ENCODE results near the gene TENM3. TPM values are rescaled to one million over a fixed set of nuclear protein-coding genes. Genes with fewer than 3 reads are reported as not detected.

Gene TENM3
- total RNA-seq, 4 donors from 2014 or later: 5.9 to 61.5 (median 24.6) TPM

DNA sequence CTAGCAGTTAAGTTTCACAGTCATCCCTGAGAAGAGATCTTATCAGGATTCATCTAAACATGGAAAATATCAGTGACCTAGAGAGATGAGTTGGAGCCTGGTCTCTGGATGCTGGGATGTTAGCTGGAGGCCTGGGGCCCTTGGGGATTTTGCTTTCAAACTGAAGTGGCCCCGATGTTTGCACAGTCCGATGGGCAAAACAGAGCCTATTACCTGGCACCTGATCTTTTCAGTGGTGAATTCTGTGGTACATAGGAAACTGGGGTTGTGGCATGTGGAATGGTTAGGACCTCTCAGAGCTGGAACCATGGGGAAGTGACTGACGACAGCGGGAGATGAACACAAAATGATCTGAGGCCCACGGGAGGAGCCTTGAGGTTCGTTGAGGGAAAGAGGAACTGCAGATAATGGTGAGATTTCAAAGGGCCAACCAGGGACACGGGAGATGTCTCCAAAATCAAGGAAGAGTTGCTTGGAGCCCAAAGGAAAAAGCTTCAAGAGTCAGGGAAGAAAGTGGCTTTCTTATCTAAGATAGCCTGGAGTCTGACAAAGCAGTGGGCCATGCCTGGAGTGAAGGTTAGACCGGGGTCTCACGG is 17.8 kb upstream of the TENM3 start:
- Histone ChIP-seq H3K9me3 (no peaks in the 10 kb centered on the region), H3K4me3 (no peak overlapping the region), H3K4me1 (no peaks in the 10 kb centered on the region), H3K27me3 (no peaks in the 10 kb centered on the region), H3K36me3 (no peaks in the 10 kb centered on the region), H3K27ac (no peak overlapping the region)
- DNase-seq: no peak
- TF ChIP-seq POLR2A (IDR thresholded peaks at IDR 0.05): no peak
- TF ChIP-seq, protein P1, sequence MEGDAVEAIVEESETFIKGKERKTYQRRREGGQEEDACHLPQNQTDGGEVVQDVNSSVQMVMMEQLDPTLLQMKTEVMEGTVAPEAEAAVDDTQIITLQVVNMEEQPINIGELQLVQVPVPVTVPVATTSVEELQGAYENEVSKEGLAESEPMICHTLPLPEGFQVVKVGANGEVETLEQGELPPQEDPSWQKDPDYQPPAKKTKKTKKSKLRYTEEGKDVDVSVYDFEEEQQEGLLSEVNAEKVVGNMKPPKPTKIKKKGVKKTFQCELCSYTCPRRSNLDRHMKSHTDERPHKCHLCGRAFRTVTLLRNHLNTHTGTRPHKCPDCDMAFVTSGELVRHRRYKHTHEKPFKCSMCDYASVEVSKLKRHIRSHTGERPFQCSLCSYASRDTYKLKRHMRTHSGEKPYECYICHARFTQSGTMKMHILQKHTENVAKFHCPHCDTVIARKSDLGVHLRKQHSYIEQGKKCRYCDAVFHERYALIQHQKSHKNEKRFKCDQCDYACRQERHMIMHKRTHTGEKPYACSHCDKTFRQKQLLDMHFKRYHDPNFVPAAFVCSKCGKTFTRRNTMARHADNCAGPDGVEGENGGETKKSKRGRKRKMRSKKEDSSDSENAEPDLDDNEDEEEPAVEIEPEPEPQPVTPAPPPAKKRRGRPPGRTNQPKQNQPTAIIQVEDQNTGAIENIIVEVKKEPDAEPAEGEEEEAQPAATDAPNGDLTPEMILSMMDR (IDR thresholded peaks at IDR 0.05): no peak
- intact Hi-C loops (cut with DNase I; ENCODE audit: low total_unique reads): no loop called here

DNA sequence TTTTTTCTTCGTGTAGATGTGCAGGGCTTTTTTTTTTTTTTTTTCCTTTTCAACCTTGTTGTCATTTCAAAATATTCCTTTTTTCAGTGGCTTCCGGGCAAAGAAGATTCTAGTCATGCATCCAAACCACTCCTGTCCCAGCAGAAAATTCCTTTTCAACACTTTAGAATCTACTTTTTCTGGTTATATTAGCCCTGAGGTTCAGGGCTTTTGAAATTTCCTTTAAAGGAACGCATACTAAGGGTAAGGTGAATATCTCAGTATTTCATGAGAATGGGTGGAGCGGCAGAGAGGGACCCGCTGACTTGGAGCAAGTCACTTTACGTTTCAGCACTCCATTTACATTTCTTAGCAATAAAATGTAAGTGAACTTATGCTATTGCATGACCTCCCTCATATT is 15.6 kb upstream of the TENM3 start:
- Histone ChIP-seq H3K4me1 (no peaks in the 10 kb centered on the region), H3K27ac (no peak overlapping the region), H3K27me3 (no peaks in the 10 kb centered on the region), H3K9me3 (no peaks in the 10 kb centered on the region), H3K4me3 (no peak overlapping the region), H3K36me3 (no peaks in the 10 kb centered on the region)
- intact Hi-C loops (cut with DNase I; ENCODE audit: low total_unique reads): no loop called here
- TF ChIP-seq POLR2A (IDR thresholded peaks at IDR 0.05): no peak
- TF ChIP-seq, protein P1 (IDR thresholded peaks at IDR 0.05): no peak
- DNase-seq: no peak

DNA sequence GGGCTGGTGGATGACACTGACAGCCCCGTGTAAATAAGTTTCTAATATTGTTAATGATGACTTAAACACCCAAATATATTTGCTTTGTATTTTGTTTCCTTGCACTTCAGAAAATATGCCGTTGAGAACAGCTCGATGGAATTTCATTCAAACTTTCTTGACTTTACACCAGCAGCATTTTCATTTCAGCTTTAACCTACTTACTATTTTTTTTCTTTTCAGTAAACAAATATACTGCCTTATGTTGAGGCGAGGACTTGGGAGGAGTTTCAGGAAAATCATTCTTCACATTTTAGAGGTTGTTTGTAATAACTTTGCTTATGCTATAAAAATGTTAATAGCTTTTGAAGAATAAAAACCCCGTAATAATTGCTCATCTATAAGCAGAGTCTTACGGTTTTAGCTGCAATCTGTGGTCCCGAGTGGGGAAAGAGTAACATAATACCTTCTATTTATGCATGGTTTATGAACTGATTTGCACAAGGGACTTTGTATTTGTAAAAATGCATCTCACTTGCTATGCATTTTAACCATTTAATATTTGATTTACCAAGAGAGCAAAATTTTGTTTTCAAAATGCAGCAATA is 14.1 kb upstream of the TENM3 start:
- no peak for TF ChIP-seq POLR2A (IDR thresholded peaks at IDR 0.05)
- TF ChIP-seq, protein P1 (IDR thresholded peaks at IDR 0.05): no peak
- no peaks in the 10 kb centered on the region for H3K4me1 ChIP-seq

DNA sequence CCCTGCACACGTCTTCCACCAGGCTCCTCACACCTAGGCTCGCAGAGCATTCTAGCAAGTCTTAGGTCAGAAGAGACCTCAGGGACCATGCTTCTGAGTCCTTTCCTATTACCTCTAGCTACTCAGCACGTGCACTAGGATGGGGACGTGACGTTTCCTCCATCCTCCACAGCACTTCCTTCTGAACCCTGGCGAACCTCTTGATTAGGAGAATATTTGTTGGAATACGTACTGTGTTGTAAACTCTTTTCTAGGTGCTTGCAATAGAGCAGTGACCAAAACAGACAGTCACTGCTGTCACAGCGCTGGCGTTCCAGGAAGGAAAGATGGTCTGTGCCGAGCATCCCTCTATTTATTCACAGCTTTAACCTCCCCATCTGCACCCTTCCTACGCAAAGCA is 12.9 kb upstream of the TENM3 start:
- no peak overlapping the region for H3K27ac ChIP-seq
- no peaks in the 10 kb centered on the region for H3K27me3 ChIP-seq
- intact Hi-C loops (cut with DNase I; ENCODE audit: low total_unique reads): no loop called here
- no peaks in the 10 kb centered on the region for H3K36me3 ChIP-seq
- no peak for TF ChIP-seq POLR2A (IDR thresholded peaks at IDR 0.05)
- TF ChIP-seq, protein P1 (IDR thresholded peaks at IDR 0.05): no peak
- no peaks in the 10 kb centered on the region for H3K4me1 ChIP-seq
- H3K9me3 ChIP-seq: no peaks in the 10 kb centered on the region
- no peak for DNase-seq
- no peak overlapping the region for H3K4me3 ChIP-seq

More for the DNA sequence above, 14.1 kb upstream of the TENM3 start:
- Histone ChIP-seq H3K9me3 (no peaks in the 10 kb centered on the region), H3K4me3 (no peak overlapping the region), H3K36me3 (no peaks in the 10 kb centered on the region), H3K27ac (no peak overlapping the region), H3K27me3 (no peaks in the 10 kb centered on the region)
- DNase-seq: no peak
- intact Hi-C loops (cut with DNase I; ENCODE audit: low total_unique reads): no loop called here

DNA sequence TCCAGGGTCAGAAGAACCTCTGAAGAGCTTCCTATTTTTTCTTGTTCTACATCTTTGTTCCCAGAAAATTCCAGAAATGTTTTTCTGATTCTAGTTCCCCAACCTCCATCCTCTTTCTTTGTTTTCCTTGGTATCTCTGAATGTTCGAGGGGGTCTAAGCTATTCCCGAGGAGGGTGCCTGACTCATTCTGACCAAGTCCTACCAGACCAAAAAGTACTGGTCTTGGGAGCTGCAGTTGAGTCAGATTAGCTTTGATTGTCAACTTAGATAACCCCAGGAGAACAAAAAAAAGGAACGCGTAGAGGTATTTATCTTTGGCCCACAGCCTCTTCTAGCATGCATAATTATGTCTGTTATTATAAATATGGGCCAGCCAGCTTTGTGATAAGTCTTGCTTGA is 12.1 kb upstream of the TENM3 start:
- no peak for DNase-seq
- intact Hi-C loops (cut with DNase I; ENCODE audit: low total_unique reads): no loop called here
- Histone ChIP-seq H3K36me3 (no peaks in the 10 kb centered on the region), H3K4me3 (no peak overlapping the region), H3K27me3 (no peaks in the 10 kb centered on the region), H3K27ac (no peak overlapping the region), H3K4me1 (no peaks in the 10 kb centered on the region), H3K9me3 (no peaks in the 10 kb centered on the region)
- no peak for TF ChIP-seq POLR2A (IDR thresholded peaks at IDR 0.05)
- TF ChIP-seq, protein P1 (IDR thresholded peaks at IDR 0.05): no peak

All from uterus (tissue), 4 donors.